IMR-90 (cell line): Measurements from ENCODE around the gene ZBED4. TPM values are rescaled to one million over a fixed set of nuclear protein-coding genes. Genes with fewer than 3 reads are reported as not detected.

Experiments used
- ATAC-seq: fragments of 200-7000 bp; cut with Tn5 transposase; 2 replicates; pipeline ENCODE4 v1.9.1; 2020; ENCODE audit warnings: low read depth, mild to moderate bottlenecking, moderate library complexity
- BruUV-seq: library from RNA; stranded (reverse); fragments of 400-500 nt; replicated peaks from 2 replicates; lab custom pipeline; 2021; lab: Mats Ljungman, UMichigan
- CTCF ChIA-PET: fragments of 300-600 bp; formaldehyde crosslinking; extraction: SDS; loops from one replicate; lab custom pipeline; 2021; ENCODE audit warnings: antibody characterized with exemption; lab: Yijun Ruan, JAX
- POLR2A ChIA-PET: fragments of 300-600 bp; sonication (Branson Sonifier 250); formaldehyde crosslinking; loops from one replicate; lab custom pipeline; 2022; ENCODE audit warnings: antibody characterized with exemption; ENCODE audit not compliant: unreplicated experiment; lab: Charles Lee
- DNase-seq: peaks from one replicate; pipeline ENCODE4 v3.0.0; 2013
- H2AFZ ChIP-seq: replicated peaks from 2 replicates; pipeline ENCODE3; 2013; ENCODE audit warnings: low read length, mild to moderate bottlenecking; ENCODE audit not compliant: poor library complexity
- H2AK5ac ChIP-seq: 2 replicates; pipeline ENCODE4 v1.6.1; 2013; ENCODE audit warnings: low read depth, low read length, inconsistent platforms
- H2AK9ac ChIP-seq: replicated peaks from 2 replicates; pipeline ENCODE3; 2013; ENCODE audit warnings: mild to moderate bottlenecking, low read depth, low read length, moderate library complexity; ENCODE audit not compliant: poor library complexity
- H2BK120ac ChIP-seq: 2 replicates; pipeline ENCODE4 v1.6.1; 2013; ENCODE audit warnings: low read depth, low read length, inconsistent platforms
- H2BK15ac ChIP-seq: 3 replicates; pipeline ENCODE4 v1.6.1; 2013; ENCODE audit warnings: low read depth, low read length, inconsistent platforms
- H2BK20ac ChIP-seq: 2 replicates; pipeline ENCODE4 v1.6.1; 2013; ENCODE audit warnings: low read depth, mild to moderate bottlenecking, inconsistent platforms, low read length, moderate library complexity
- H2BK5ac ChIP-seq: 2 replicates; pipeline ENCODE4 v1.6.1; 2013; ENCODE audit warnings: mild to moderate bottlenecking, low read depth, low read length, inconsistent platforms; ENCODE audit not compliant: poor library complexity, severe bottlenecking
- H3K14ac ChIP-seq: replicated peaks from 2 replicates; pipeline ENCODE4 v1.6.1; 2013; ENCODE audit warnings: low read depth, low read length, inconsistent platforms
- H3K18ac ChIP-seq: 2 replicates; pipeline ENCODE4 v1.6.1; 2013; ENCODE audit warnings: low read depth, low read length, control low read depth
- H3K23ac ChIP-seq: 2 replicates; pipeline ENCODE4 v1.6.1; 2013; ENCODE audit warnings: low read depth, low read length, inconsistent platforms
- H3K27ac ChIP-seq: 2 replicates; pipeline ENCODE4 v1.5.1; 2013; ENCODE audit warnings: mild to moderate bottlenecking, control low read depth, low read length; ENCODE audit not compliant: insufficient read depth
- H3K27me3 ChIP-seq: 2 replicates; pipeline ENCODE4 v1.6.1; 2013; ENCODE audit warnings: low read length; ENCODE audit not compliant: control insufficient read depth, insufficient read depth
- H3K36me3 ChIP-seq: 2 replicates; pipeline ENCODE4 v1.6.1; 2013; ENCODE audit warnings: low read length, mixed read lengths; ENCODE audit not compliant: control insufficient read depth, insufficient read depth
- H3K4ac ChIP-seq: 2 replicates; pipeline ENCODE4 v1.6.1; 2013; ENCODE audit warnings: low read depth, low read length, inconsistent platforms
- H3K4me1 ChIP-seq: 2 replicates; pipeline ENCODE4 v1.6.1; 2013; ENCODE audit warnings: low read length, mixed read lengths; ENCODE audit not compliant: control insufficient read depth, insufficient read depth
- H3K4me2 ChIP-seq: 2 replicates; pipeline ENCODE4 v1.6.1; 2013; ENCODE audit warnings: low read depth, mild to moderate bottlenecking, control low read depth, low read length, moderate library complexity
- H3K4me3 ChIP-seq: 2 replicates; pipeline ENCODE4 v1.5.1; 2013; ENCODE audit warnings: low read depth, mild to moderate bottlenecking, control low read depth, low read length, moderate library complexity; ENCODE audit not compliant: insufficient read depth
- H3K56ac ChIP-seq: 2 replicates; pipeline ENCODE4 v1.6.1; 2013; ENCODE audit warnings: low read length, inconsistent platforms; ENCODE audit not compliant: insufficient read depth; ENCODE audit errors: extremely low read depth
- H3K79me1 ChIP-seq, 2 experiments: 2 replicates each; pipeline ENCODE4 v1.6.1; 2013; ENCODE audit warnings: low read length in 2 of 2, inconsistent platforms in 1 of 2, low read depth in 1 of 2
- H3K9ac ChIP-seq: 2 replicates; pipeline ENCODE4 v1.6.1; 2013; ENCODE audit warnings: low read depth, low read length, control low read depth
- H3K9me1 ChIP-seq: 2 replicates; pipeline ENCODE4 v1.6.1; 2013; ENCODE audit warnings: low read length, inconsistent platforms; ENCODE audit not compliant: insufficient read depth
- H3K9me3 ChIP-seq: 2 replicates; pipeline ENCODE4 v1.6.1; 2013; ENCODE audit warnings: low read length; ENCODE audit not compliant: control insufficient read depth, insufficient read depth
- H4K20me1 ChIP-seq: 2 replicates; pipeline ENCODE4 v1.6.1; 2013; ENCODE audit warnings: low read length, inconsistent platforms; ENCODE audit not compliant: insufficient read depth
- H4K5ac ChIP-seq: 2 replicates; pipeline ENCODE4 v1.6.1; 2013; ENCODE audit warnings: mild to moderate bottlenecking, low read depth, low read length, control low read depth
- H4K8ac ChIP-seq, 2 experiments: 2 replicates each; pipeline ENCODE4 v1.6.1; 2013; ENCODE audit warnings: low read depth in 2 of 2, low read length in 2 of 2, control low read depth in 1 of 2, inconsistent platforms in 1 of 2
- H4K91ac ChIP-seq: 2 replicates; pipeline ENCODE4 v1.6.1; 2013; ENCODE audit warnings: low read depth, low read length, inconsistent platforms; ENCODE audit not compliant: insufficient read depth
- MAFK ChIP-seq: IDR thresholded peaks from 2 replicates; pipeline ENCODE4 v1.6.1; 2012; ENCODE audit warnings: low read depth, low read length, improper control_type of control experiment
- SMC3 ChIP-seq: fragments of 150-350 bp; IDR thresholded peaks from 2 replicates; pipeline ENCODE4 v1.6.1; 2016; ENCODE audit warnings: low read depth, mild to moderate bottlenecking, antibody characterized with exemption, low read length, moderate library complexity
- WGBS, 2 experiments: methylation state at CpG; one replicate each; pipeline versions ENCODE4 v1.1.5 to v1.1.7; 2013; ENCODE audit warnings: missing lambda C conversion rate in 2 of 2; ENCODE audit not compliant: insufficient read length in 1 of 2; ENCODE audit errors: extremely low coverage in 2 of 2; 5-methylcytosine and 5-hydroxymethylcytosine counted together
- dilution Hi-C: fragments of 300-500 bp; cut with HindIII; formaldehyde crosslinking; loops from one replicate; pipeline ENCODE4 v1.14.3; 2018; ENCODE audit warnings: low sequenced_read_pairs; ENCODE audit not compliant: unreplicated experiment
- in situ Hi-C: fragments of 300-500 bp; cut with MboI; formaldehyde crosslinking; loops from 3 replicates; pipeline ENCODE4 v1.14.3; 2019; ENCODE audit warnings: low sequenced_read_pairs, inconsistent platforms, mixed read lengths
- intact Hi-C: fragments of 100-400 bp; cut with micrococcal nuclease; formaldehyde crosslinking; loops from 2 replicates; pipeline ENCODE4 v1.10.0; 2022
- polyA plus RNA-seq, 3 experiments: library from polyadenylated mRNA; depleted of rRNA; stranded (reverse); fragments of >200 nt; gene quantifications; 2 replicates each; pipeline ENCODE4 v1.2.3, GENCODE V29; 2012; ENCODE audit warnings: low replicate concordance in 1 of 3
- total RNA-seq: library from RNA; depleted of rRNA; stranded (reverse); fragments of >200 nt; gene quantifications from 2 replicates; pipeline ENCODE4 v1.2.3, GENCODE V29; 2012

The ZBED4 gene
- total and polyA plus RNA-seq, 2 of the 4 experiments (the other 2 are of a cell fraction) = 9.3 to 10.5 TPM

DNA sequence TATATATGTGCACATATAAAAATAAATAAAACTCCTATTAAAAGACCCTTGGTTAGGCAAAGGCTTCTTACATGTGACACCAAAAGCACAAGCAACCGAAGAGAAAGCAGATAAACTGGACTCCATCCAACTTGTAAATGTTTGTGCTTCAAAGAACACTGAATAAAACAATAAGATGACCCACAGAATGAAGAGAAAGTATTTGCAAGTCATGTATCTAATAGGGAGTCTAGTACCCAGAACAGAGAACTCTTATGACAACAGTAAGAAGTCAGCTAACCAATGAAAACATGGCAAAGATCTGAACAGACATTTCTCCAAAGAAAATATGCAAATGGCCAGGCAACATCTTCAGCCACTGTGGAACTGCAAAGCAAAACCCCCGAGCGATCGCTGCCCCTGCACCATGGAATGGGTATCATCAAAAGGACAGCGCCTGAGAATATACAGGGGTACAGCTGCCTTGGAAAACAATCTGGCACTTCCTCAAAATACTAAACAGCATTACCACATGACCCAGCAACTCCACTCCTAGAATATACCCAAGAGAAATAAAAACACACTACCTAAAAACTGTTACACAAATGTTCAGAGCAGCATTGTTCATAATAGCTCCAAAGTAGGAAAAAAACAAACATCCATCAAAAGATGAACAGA is 43.2 kb upstream of the ZBED4 start:
- in situ Hi-C loops (loop anchor here (25.0 kb wide), 2 partner anchors 102 to 402 kb away; partner anchors contain the start of genes ALG12, CRELD2 and SELENOO), intact Hi-C loops (no loop called here), dilution Hi-C loops (no loop called here)
- H3K56ac ChIP-seq = no peak overlapping the region
- H3K4me1 ChIP-seq = peaks cover 12% of the 10 kb centered on the region
- TF ChIP-seq SMC3 = no peak
- no peak for TF ChIP-seq MAFK
- H3K27me3 ChIP-seq = no peaks in the 10 kb centered on the region
- H2AFZ ChIP-seq = no peak overlapping the region
- no peak overlapping the region for H3K23ac ChIP-seq
- no CpG with 5 or more reads among the region's 5 CpGs for WGBS, 2 experiments
- H2AK9ac ChIP-seq = no peak overlapping the region
- H3K27ac ChIP-seq = peak overlapping the region; percentile 44; the same call in 1 of the 2 replicates
- H2BK120ac ChIP-seq = no peak overlapping the region
- H2BK20ac ChIP-seq = no peak overlapping the region
- POLR2A ChIA-PET = no interaction called here
- no peak overlapping the region for H4K91ac ChIP-seq
- peak; percentile 59 for ATAC-seq
- H3K4ac ChIP-seq = no peak overlapping the region
- H3K36me3 ChIP-seq = peaks cover 22% of the 10 kb centered on the region
- no peak overlapping the region for H2BK5ac ChIP-seq
- H3K14ac ChIP-seq = no peak overlapping the region
- H3K9me3 ChIP-seq = no peaks in the 10 kb centered on the region; the same call in 1 of the 2 replicates
- peaks cover 21% of the 10 kb centered on the region for H3K9me1 ChIP-seq
- no peak overlapping the region for H3K18ac ChIP-seq
- H3K9ac ChIP-seq = no peak overlapping the region
- peak; percentile 30 for DNase-seq
- no peak overlapping the region for H2AK5ac ChIP-seq
- H4K5ac ChIP-seq = no peak overlapping the region
- H4K20me1 ChIP-seq = peaks cover 96% of the 10 kb centered on the region
- peak overlapping the region; percentile 5; the same call in 1 of the 2 replicates for H3K4me2 ChIP-seq
- BruUV-seq = no TSS peak
- H3K4me3 ChIP-seq = no peak overlapping the region
- H4K8ac ChIP-seq = no peak overlapping the region
- H3K79me1 ChIP-seq = peaks cover 8 to 77% of the 10 kb centered on the region in 2 experiments
- CTCF ChIA-PET = interaction anchor here (1.0 kb wide), 1 partner anchor 14 kb away, joined by 3 read pairs; no protein-coding TSS in a partner anchor
- H2BK15ac ChIP-seq = no peak overlapping the region
